Measurements from ENCODE around the gene DCAF7.

DCAF7 gene

DNA sequence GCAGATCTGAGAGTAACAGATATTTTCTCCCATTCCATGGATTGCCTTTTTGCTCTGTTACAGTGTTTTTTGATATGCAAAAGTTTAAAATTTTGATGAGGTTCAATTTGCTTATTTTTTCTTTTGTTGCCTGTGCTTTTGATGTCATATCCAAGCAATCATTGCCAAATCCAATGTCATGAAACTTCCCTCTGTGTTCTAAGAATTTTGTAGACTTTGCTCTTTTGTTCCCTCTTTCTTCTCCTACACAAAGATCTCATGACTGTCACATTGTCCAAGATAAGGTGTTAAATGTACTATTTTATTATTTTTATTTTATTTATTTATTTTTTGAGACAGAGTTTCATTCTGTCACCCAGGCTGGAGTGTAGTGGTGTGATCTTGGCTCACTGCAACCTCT, 46.0 kb upstream of the DCAF7 start:
- H3K9me3 ChIP-seq (replicated peaks; ENCODE audit: insufficient read depth, low read length): no peaks in the 10 kb centered on the region
- no peaks in the 10 kb centered on the region for H3K36me3 ChIP-seq (replicated peaks; ENCODE audit: insufficient read depth, low read length)
- no peaks in the 10 kb centered on the region for H3K79me2 ChIP-seq (ENCODE audit: low read length)
- H3K4me2 ChIP-seq (ENCODE audit: low read depth, low read length): no peak overlapping the region
- H3K4me1 ChIP-seq (ENCODE audit: low read length): no peaks in the 10 kb centered on the region
- H3K27me3 ChIP-seq (replicated peaks; ENCODE audit: insufficient read depth, low read length): peaks cover 48% of the 10 kb centered on the region
- no peaks in the 10 kb centered on the region for H3K9me2 ChIP-seq (replicated peaks; ENCODE audit: insufficient read depth, low read length)
- H3K4me3 ChIP-seq (ENCODE audit: low read length): no peak overlapping the region
- H4K20me1 ChIP-seq (ENCODE audit: insufficient read depth, low read length): no peaks in the 10 kb centered on the region
- no peak for DNase-seq
- no peak for TF ChIP-seq EZH2phosphoT487 (IDR thresholded peaks at IDR 0.05; ENCODE audit: low read length)
- TF ChIP-seq EZH2 (optimal IDR thresholded peaks at IDR 0.05; ENCODE audit: low read depth, low read length): no peak
- TF ChIP-seq, protein P1, sequence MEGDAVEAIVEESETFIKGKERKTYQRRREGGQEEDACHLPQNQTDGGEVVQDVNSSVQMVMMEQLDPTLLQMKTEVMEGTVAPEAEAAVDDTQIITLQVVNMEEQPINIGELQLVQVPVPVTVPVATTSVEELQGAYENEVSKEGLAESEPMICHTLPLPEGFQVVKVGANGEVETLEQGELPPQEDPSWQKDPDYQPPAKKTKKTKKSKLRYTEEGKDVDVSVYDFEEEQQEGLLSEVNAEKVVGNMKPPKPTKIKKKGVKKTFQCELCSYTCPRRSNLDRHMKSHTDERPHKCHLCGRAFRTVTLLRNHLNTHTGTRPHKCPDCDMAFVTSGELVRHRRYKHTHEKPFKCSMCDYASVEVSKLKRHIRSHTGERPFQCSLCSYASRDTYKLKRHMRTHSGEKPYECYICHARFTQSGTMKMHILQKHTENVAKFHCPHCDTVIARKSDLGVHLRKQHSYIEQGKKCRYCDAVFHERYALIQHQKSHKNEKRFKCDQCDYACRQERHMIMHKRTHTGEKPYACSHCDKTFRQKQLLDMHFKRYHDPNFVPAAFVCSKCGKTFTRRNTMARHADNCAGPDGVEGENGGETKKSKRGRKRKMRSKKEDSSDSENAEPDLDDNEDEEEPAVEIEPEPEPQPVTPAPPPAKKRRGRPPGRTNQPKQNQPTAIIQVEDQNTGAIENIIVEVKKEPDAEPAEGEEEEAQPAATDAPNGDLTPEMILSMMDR (IDR thresholded peaks at IDR 0.05; ENCODE audit: low read length): no peak
- H3K27ac ChIP-seq (ENCODE audit: low read length): no peak overlapping the region
- H3F3A ChIP-seq (ENCODE audit: insufficient read depth, low read length): no peaks in the 10 kb centered on the region
- H2AFZ ChIP-seq (ENCODE audit: low read length): no peak overlapping the region
- H3K9ac ChIP-seq (ENCODE audit: low read length): no peak overlapping the region

DNA sequence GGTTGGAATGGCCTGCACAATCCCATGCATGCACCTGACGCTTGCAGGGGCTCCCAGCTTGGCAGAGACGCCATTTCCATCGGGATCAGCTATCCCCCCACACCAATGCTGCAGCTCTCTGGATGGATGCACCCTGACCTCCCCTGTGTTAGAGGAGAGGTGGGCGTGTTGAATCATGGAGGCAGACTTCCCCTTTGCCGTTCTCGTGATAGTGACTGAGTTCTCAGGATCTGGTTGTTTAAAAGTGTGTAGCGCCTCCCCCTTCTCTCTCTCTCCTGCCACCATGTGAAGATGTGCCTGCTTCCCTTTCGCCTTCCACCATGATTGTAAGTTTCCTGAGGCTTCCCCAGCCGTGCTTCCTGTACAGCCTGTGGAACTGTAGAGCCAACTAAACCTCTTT, 44.9 kb upstream of the DCAF7 start:
- no peak for DNase-seq
- no peaks in the 10 kb centered on the region for H3K9me3 ChIP-seq (replicated peaks; ENCODE audit: insufficient read depth, low read length)
- H3K79me2 ChIP-seq (ENCODE audit: low read length): no peaks in the 10 kb centered on the region
- no peaks in the 10 kb centered on the region for H3K9me2 ChIP-seq (replicated peaks; ENCODE audit: insufficient read depth, low read length)
- H3K4me1 ChIP-seq (ENCODE audit: low read length): no peaks in the 10 kb centered on the region
- no peaks in the 10 kb centered on the region for H3K36me3 ChIP-seq (replicated peaks; ENCODE audit: insufficient read depth, low read length)
- H3K27me3 ChIP-seq (replicated peaks; ENCODE audit: insufficient read depth, low read length): peaks cover 56% of the 10 kb centered on the region
- TF ChIP-seq, protein P1 (IDR thresholded peaks at IDR 0.05; ENCODE audit: low read length): no peak
- TF ChIP-seq EZH2 (optimal IDR thresholded peaks at IDR 0.05; ENCODE audit: low read depth, low read length) (no peak), EZH2phosphoT487 (IDR thresholded peaks at IDR 0.05; ENCODE audit: low read length) (no peak)
- H3K9ac ChIP-seq (ENCODE audit: low read length): no peak overlapping the region
- no peak overlapping the region for H3K27ac ChIP-seq (ENCODE audit: low read length)
- H3F3A ChIP-seq (ENCODE audit: insufficient read depth, low read length): no peaks in the 10 kb centered on the region
- no peaks in the 10 kb centered on the region for H4K20me1 ChIP-seq (ENCODE audit: insufficient read depth, low read length)
- no peak overlapping the region for H3K4me2 ChIP-seq (ENCODE audit: low read depth, low read length)
- no peak overlapping the region for H3K4me3 ChIP-seq (ENCODE audit: low read length)
- H2AFZ ChIP-seq (ENCODE audit: low read length): no peak overlapping the region

DNA sequence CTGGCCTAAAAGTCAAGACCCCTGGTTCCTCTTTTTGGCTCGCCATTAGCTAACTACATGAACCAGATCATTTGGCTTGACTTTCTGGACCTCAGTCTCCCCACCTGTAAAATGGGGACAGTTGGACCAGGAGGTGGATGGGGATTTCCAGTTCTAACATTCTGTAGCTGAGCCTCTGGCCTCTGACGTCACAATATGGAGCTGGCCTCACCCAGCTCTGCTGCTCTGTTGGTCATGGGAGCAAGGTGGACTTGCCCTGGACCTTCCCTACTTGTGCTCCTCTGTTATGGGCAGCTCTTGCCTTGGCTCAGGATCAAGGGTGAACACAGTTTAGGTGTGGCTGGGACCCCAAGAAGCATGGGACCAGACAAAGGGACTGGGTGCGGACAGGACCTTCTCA, 43.6 kb upstream of the DCAF7 start:
- H3K27me3 ChIP-seq (replicated peaks; ENCODE audit: insufficient read depth, low read length): peaks cover 55% of the 10 kb centered on the region
- no peak overlapping the region for H2AFZ ChIP-seq (ENCODE audit: low read length)
- no peak overlapping the region for H3K9ac ChIP-seq (ENCODE audit: low read length)
- no peaks in the 10 kb centered on the region for H3K4me1 ChIP-seq (ENCODE audit: low read length)
- H4K20me1 ChIP-seq (ENCODE audit: insufficient read depth, low read length): no peaks in the 10 kb centered on the region
- no peaks in the 10 kb centered on the region for H3K9me2 ChIP-seq (replicated peaks; ENCODE audit: insufficient read depth, low read length)
- H3K27ac ChIP-seq (ENCODE audit: low read length): no peak overlapping the region
- H3K36me3 ChIP-seq (replicated peaks; ENCODE audit: insufficient read depth, low read length): no peaks in the 10 kb centered on the region
- no peak for DNase-seq
- H3K4me2 ChIP-seq (ENCODE audit: low read depth, low read length): no peak overlapping the region
- H3K4me3 ChIP-seq (ENCODE audit: low read length): no peak overlapping the region
- H3K9me3 ChIP-seq (replicated peaks; ENCODE audit: insufficient read depth, low read length): no peaks in the 10 kb centered on the region
- no peaks in the 10 kb centered on the region for H3K79me2 ChIP-seq (ENCODE audit: low read length)
- no peaks in the 10 kb centered on the region for H3F3A ChIP-seq (ENCODE audit: insufficient read depth, low read length)
- TF ChIP-seq EZH2 (optimal IDR thresholded peaks at IDR 0.05; ENCODE audit: low read depth, low read length): no peak
- TF ChIP-seq, protein P1 (IDR thresholded peaks at IDR 0.05; ENCODE audit: low read length): no peak
- TF ChIP-seq EZH2phosphoT487 (IDR thresholded peaks at IDR 0.05; ENCODE audit: low read length): no peak

Data from MM.1S (cell line).